ENCODE results near the gene REV3L.

DNA sequence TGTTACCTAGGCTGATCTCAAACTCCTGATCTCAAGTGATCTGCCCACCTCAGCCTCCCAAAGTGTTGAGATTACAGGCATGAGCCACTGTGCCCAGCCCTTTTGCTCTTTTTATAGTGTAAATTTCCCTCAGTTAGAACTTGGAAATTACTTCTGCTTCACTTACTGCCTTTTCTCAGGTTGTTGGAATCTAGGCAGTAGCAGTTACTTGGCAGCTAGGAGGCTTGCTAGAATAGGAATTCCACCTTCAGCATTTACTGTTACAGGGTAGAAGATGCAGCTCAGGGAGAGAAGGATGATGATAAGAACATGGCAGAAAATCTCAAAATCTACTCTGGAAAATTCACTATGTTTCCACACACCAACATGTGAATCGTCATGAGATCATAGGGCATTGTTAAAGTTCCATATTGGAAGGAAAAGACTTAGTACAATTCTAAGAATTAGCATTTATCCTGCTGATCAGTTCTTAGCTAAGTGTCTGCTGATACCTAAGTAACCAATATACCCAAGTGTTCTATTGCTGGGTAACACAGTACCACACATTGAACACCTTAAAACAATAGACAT lies 213.5 kb downstream of the REV3L start:
- TF ChIP-seq, protein P1, sequence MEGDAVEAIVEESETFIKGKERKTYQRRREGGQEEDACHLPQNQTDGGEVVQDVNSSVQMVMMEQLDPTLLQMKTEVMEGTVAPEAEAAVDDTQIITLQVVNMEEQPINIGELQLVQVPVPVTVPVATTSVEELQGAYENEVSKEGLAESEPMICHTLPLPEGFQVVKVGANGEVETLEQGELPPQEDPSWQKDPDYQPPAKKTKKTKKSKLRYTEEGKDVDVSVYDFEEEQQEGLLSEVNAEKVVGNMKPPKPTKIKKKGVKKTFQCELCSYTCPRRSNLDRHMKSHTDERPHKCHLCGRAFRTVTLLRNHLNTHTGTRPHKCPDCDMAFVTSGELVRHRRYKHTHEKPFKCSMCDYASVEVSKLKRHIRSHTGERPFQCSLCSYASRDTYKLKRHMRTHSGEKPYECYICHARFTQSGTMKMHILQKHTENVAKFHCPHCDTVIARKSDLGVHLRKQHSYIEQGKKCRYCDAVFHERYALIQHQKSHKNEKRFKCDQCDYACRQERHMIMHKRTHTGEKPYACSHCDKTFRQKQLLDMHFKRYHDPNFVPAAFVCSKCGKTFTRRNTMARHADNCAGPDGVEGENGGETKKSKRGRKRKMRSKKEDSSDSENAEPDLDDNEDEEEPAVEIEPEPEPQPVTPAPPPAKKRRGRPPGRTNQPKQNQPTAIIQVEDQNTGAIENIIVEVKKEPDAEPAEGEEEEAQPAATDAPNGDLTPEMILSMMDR (IDR thresholded peaks at IDR 0.05) = no peak
- TF ChIP-seq SMC3 (IDR thresholded peaks at IDR 0.05) = no peak
- TF ChIP-seq RNF2 (IDR thresholded peaks at IDR 0.05; ENCODE audit: borderline replicate concordance, low read depth) = no peak

Data from A549 (cell line).